HL-60 (cell line): ENCODE measurements around the gene ARHGAP30.

Experiments used
- DNase-seq, 2 experiments: peaks; one replicate each; pipeline ENCODE4 v3.0.0-alpha.2; 2010 to 2020; ENCODE audit warnings: low read depth in 1 of 2, low spot score in 1 of 2
- H3K27ac ChIP-seq: fragments of 250-450 bp; sonication (Bioruptor Pico); replicated peaks from 2 replicates; pipeline ENCODE4 v1.5.1; 2020; ENCODE audit warnings: mild to moderate bottlenecking, moderate library complexity
- H3K27me3 ChIP-seq: fragments of 250-450 bp; sonication (Bioruptor Pico); 2 replicates; pipeline ENCODE4 v1.5.1; 2021; ENCODE audit warnings: mild to moderate bottlenecking, moderate library complexity; ENCODE audit not compliant: insufficient read depth, poor library complexity, severe bottlenecking
- H3K4me3 ChIP-seq: replicated peaks from 2 replicates; pipeline ENCODE4 v1.5.1; 2011; ENCODE audit warnings: mild to moderate bottlenecking, control low read depth, low read length; ENCODE audit not compliant: insufficient read depth
- CTCF ChIP-seq: IDR thresholded peaks from one replicate; pipeline ENCODE4 v1.5.1; 2011; ENCODE audit warnings: low read length, control low read depth, inconsistent platforms; ENCODE audit not compliant: insufficient read depth
- GABPA ChIP-seq: IDR thresholded peaks from 2 replicates; pipeline ENCODE4 v1.6.1; 2012; ENCODE audit warnings: low read depth
- POLR2AphosphoS5 ChIP-seq: IDR thresholded peaks from 2 replicates; pipeline ENCODE4 v1.6.1; 2012; ENCODE audit warnings: low read depth
- REST ChIP-seq: IDR thresholded peaks from 2 replicates; pipeline ENCODE4 v1.6.1; 2012; ENCODE audit warnings: low read depth; ENCODE audit not compliant: insufficient replicate concordance
- SPI1 ChIP-seq: IDR thresholded peaks from 2 replicates; pipeline ENCODE4 v1.6.1; 2012; ENCODE audit warnings: low read depth, mild to moderate bottlenecking, borderline replicate concordance

Gene ARHGAP30

GRCh38 chr1:161086457-161086856 lies 16.8 kb upstream of the ARHGAP30 start:
- H3K27me3 ChIP-seq: no peaks in the 10 kb centered on the region
- no peak overlapping the region for H3K27ac ChIP-seq
- TF ChIP-seq POLR2AphosphoS5 (no peak), REST (no peak), GABPA (no peak), CTCF (no peak), SPI1 (no peak)
- no peak for DNase-seq
- no peak overlapping the region for H3K4me3 ChIP-seq

- no peak overlapping the region for H3K27ac ChIP-seq
These were observed 15.5 kb upstream of the ARHGAP30 start for GRCh38 chr1:161085165-161085564.

DNA sequence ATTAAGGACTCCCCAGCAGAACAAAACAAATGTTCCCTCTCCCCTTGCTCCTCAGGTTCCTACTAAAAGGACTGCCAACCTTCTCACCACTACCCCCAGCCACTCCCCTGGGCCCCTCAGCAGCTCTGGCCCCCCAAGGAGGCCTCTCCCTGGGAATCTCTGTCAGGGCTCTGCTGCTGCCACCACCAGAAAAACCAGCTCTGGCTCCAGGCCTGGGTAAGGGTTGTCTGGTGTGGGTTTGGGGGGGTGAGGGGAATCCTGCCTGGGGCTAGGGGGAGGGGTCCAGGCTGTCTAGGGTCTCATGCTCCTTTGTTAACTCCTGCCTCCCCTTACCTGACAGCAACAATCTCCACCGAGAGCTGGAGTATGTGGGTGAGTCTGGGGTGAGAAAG lies 14.9 kb upstream of the ARHGAP30 start:
- no peak for DNase-seq
- no peak overlapping the region for H3K27ac ChIP-seq
- no peak overlapping the region for H3K4me3 ChIP-seq
- H3K27me3 ChIP-seq: no peaks in the 10 kb centered on the region
- TF ChIP-seq CTCF: no peak
- TF ChIP-seq GABPA: no peak
- TF ChIP-seq POLR2AphosphoS5: no peak
- TF ChIP-seq SPI1: no peak
- no peak for TF ChIP-seq REST

More at GRCh38 chr1:161085165-161085564, 15.5 kb upstream of the ARHGAP30 start:
- no peak overlapping the region for H3K4me3 ChIP-seq
- H3K27me3 ChIP-seq: no peaks in the 10 kb centered on the region
- TF ChIP-seq SPI1: no peak
- TF ChIP-seq REST: no peak
- no peak for TF ChIP-seq POLR2AphosphoS5
- TF ChIP-seq CTCF: no peak
- TF ChIP-seq GABPA: no peak
- no peak for DNase-seq
